Vagina (tissue), 2 donors: ENCODE measurements around the gene HSPH1. TPM values are rescaled to one million over a fixed set of nuclear protein-coding genes. Genes with fewer than 3 reads are reported as not detected.

ENCODE experiments used
- DNase-seq, 2 donors: peaks; one replicate each; pipeline ENCODE4 v3.0.0-alpha.2; 2017; ENCODE audit errors: extremely low spot score in 2 of 2
- H3K27ac ChIP-seq: fragments of 200-600 bp; sonication (generic); one replicate; pipeline ENCODE4 v1.5.1; 2019
- H3K27me3 ChIP-seq: fragments of 200-600 bp; sonication (generic); one replicate; pipeline ENCODE4 v1.5.1; 2019
- H3K36me3 ChIP-seq, 2 donors: fragments of 200-600 bp; sonication (generic); one replicate each; pipeline ENCODE4 v1.5.1; 2017 to 2019
- H3K4me1 ChIP-seq: fragments of 200-600 bp; sonication (generic); one replicate; pipeline ENCODE4 v1.5.1; 2019
- H3K4me3 ChIP-seq, 2 donors: fragments of 200-600 bp; sonication (generic); 1 replicate in 1 of 2; 2 replicates in 1 of 2; pipeline ENCODE4 v1.5.1; 2016 to 2019
- H3K9me3 ChIP-seq: fragments of 200-600 bp; sonication (generic); one replicate; pipeline ENCODE4 v1.5.1; 2019
- CTCF ChIP-seq, 3 experiments: fragments of 450-650 bp in 2 of 3; fragments of 200-600 bp in 1 of 3; sonication (generic) in 1 of 3; IDR thresholded peaks; one replicate each; pipeline ENCODE4 v1.5.1; 2017 to 2019; ENCODE audit warnings: antibody characterized with exemption in 3 of 3, mild to moderate bottlenecking in 2 of 3, moderate library complexity in 2 of 3
- POLR2A ChIP-seq, 2 donors: fragments of 450-650 bp; IDR thresholded peaks; one replicate each; pipeline ENCODE4 v1.6.1; 2017; ENCODE audit warnings: antibody characterized with exemption in 2 of 2, mild to moderate bottlenecking in 2 of 2, moderate library complexity in 2 of 2
- POLR2AphosphoS5 ChIP-seq, 2 donors: sonication (generic); formaldehyde crosslinking; IDR thresholded peaks; one replicate each; pipeline ENCODE4 v1.9.0; 2017; ENCODE audit warnings: antibody characterized with exemption in 2 of 2, mild to moderate bottlenecking in 2 of 2, low read depth in 1 of 2; ENCODE audit not compliant: insufficient read depth in 1 of 2
- intact Hi-C: fragments of 100-400 bp; cut with DNase I; formaldehyde crosslinking; loops from one replicate; pipeline ENCODE4 v1.15.1; 2023
- total RNA-seq: library from RNA; depleted of rRNA; stranded (reverse); fragments of >200 nt; gene quantifications from one replicate; pipeline ENCODE4 v1.2.3, GENCODE V29; 2016

The HSPH1 gene
- total RNA-seq, 1 donor from 2014 or later = 75.4 TPM

DNA sequence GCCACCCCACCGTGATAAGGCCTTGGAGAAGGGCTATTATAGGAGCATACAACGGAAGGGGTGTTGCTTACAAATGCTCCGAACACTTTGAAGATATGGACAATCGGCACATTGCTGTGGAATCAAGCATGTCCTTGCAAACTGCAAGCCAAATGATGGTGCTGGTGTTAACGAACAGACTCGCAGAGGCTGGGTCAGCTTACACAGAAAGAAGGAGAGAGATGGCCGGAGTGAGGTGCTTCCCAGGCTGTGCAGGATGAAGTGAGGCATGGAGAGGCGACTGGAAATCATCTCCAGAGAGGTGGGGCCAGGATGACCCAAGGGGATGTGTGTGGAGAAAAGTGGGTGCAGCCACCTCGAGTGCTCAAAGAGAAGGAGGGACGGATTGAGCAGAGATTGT lies 42.2 kb downstream of the HSPH1 start:
- H3K4me1 ChIP-seq = peaks cover 7% of the 10 kb centered on the region
- no peaks in the 10 kb centered on the region for H3K9me3 ChIP-seq
- no peak overlapping the region for H3K27ac ChIP-seq
- intact Hi-C loops = no loop called here
- H3K36me3 ChIP-seq = no peaks in the 10 kb centered on the region
- H3K27me3 ChIP-seq = no peaks in the 10 kb centered on the region
- TF ChIP-seq POLR2A (IDR thresholded peaks at IDR 0.05) (no peak), POLR2AphosphoS5 (IDR thresholded peaks at IDR 0.05; ENCODE audit: insufficient read depth in 1 of 2, low read depth in 1 of 2) (no peak), CTCF (IDR thresholded peaks at IDR 0.05) (no peak)
- H3K4me3 ChIP-seq = no peak overlapping the region
- peak in 1 of 2 donors; percentile 60 for DNase-seq

GRCh38 chr13:31116224-31116623 lies 45.5 kb downstream of the HSPH1 start:
- peak; percentile 13 to 34 for DNase-seq
- no peaks in the 10 kb centered on the region for H3K27me3 ChIP-seq

DNA sequence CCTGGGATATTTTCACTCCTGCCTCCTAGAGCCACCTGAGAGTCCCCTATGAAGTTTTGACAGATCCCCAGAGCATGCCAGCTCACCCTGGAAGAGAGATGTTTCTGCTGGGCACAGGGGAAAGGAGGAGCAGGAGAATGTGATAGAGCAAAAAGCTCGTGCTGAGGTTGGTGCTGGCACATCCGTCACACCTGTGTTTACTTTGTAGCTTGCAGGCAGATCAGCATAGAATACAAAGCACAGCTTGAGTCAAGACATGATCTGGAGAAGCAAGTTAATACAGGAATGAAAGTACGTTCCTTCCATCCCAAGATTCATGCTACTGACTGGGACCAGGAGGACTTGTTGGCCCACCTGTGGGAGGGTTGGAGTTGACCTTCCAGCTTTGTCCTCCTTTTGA lies 46.1 kb downstream of the HSPH1 start:
- no peaks in the 10 kb centered on the region for H3K9me3 ChIP-seq
- peak; percentile 80 to 81 for DNase-seq
- no peaks in the 10 kb centered on the region for H3K27me3 ChIP-seq
- TF ChIP-seq POLR2AphosphoS5 (IDR thresholded peaks at IDR 0.05; ENCODE audit: insufficient read depth in 1 of 2, low read depth in 1 of 2) (no peak), CTCF (IDR thresholded peaks at IDR 0.05) (no peak), POLR2A (IDR thresholded peaks at IDR 0.05) (no peak)
- H3K4me3 ChIP-seq = no peak overlapping the region
- no peak overlapping the region for H3K27ac ChIP-seq
- intact Hi-C loops = no loop called here
- H3K36me3 ChIP-seq = no peaks in the 10 kb centered on the region
- H3K4me1 ChIP-seq = no peaks in the 10 kb centered on the region

More at GRCh38 chr13:31116224-31116623, 45.5 kb downstream of the HSPH1 start:
- Histone ChIP-seq H3K27ac (no peak overlapping the region), H3K9me3 (no peaks in the 10 kb centered on the region), H3K4me3 (no peak overlapping the region), H3K36me3 (no peaks in the 10 kb centered on the region), H3K4me1 (peaks cover under 1% of the 10 kb centered on the region)
- intact Hi-C loops = no loop called here
- no peak for TF ChIP-seq POLR2A (IDR thresholded peaks at IDR 0.05)
- no peak for TF ChIP-seq CTCF (IDR thresholded peaks at IDR 0.05)
- TF ChIP-seq POLR2AphosphoS5 (IDR thresholded peaks at IDR 0.05; ENCODE audit: insufficient read depth in 1 of 2, low read depth in 1 of 2) = no peak

GRCh38 chr13:31114641-31115040 lies 47.1 kb downstream of the HSPH1 start:
- Histone ChIP-seq H3K27ac (no peak overlapping the region), H3K36me3 (no peaks in the 10 kb centered on the region), H3K4me1 (no peaks in the 10 kb centered on the region), H3K4me3 (no peak overlapping the region), H3K27me3 (no peaks in the 10 kb centered on the region), H3K9me3 (no peaks in the 10 kb centered on the region)
- TF ChIP-seq CTCF (IDR thresholded peaks at IDR 0.05) (no peak), POLR2A (IDR thresholded peaks at IDR 0.05) (no peak), POLR2AphosphoS5 (IDR thresholded peaks at IDR 0.05; ENCODE audit: insufficient read depth in 1 of 2, low read depth in 1 of 2) (no peak)
- DNase-seq = peak; percentile 25 to 64
- intact Hi-C loops = no loop called here

- intact Hi-C loops = no loop called here
- no peaks in the 10 kb centered on the region for H3K9me3 ChIP-seq
- no peak for DNase-seq
- no peak overlapping the region for H3K4me3 ChIP-seq
- H3K36me3 ChIP-seq = no peaks in the 10 kb centered on the region
- no peaks in the 10 kb centered on the region for H3K27me3 ChIP-seq
- no peaks in the 10 kb centered on the region for H3K4me1 ChIP-seq
- TF ChIP-seq CTCF (IDR thresholded peaks at IDR 0.05) (no peak), POLR2AphosphoS5 (IDR thresholded peaks at IDR 0.05; ENCODE audit: insufficient read depth in 1 of 2, low read depth in 1 of 2) (no peak), POLR2A (IDR thresholded peaks at IDR 0.05) (no peak)
- no peak overlapping the region for H3K27ac ChIP-seq
Observed at GRCh38 chr13:31111136-31111535, 50.6 kb downstream of the HSPH1 start.
